Muscle layer of duodenum (tissue), 2 donors: ENCODE results near the gene SGPL1.

ENCODE experiments used
- H3K27ac ChIP-seq: one replicate; pipeline ENCODE4 v1.7.0; 2013; ENCODE audit warnings: mild to moderate bottlenecking, low read length
- H3K27me3 ChIP-seq: one replicate; pipeline ENCODE4 v1.7.0; 2013; ENCODE audit warnings: low read depth, mild to moderate bottlenecking, control low read depth, low read length
- H3K36me3 ChIP-seq, 2 donors: one replicate each; pipeline ENCODE4 v1.7.0; 2013; ENCODE audit warnings: low read length in 2 of 2, control low read depth in 1 of 2, mild to moderate bottlenecking in 1 of 2; ENCODE audit not compliant: insufficient read depth in 2 of 2, control insufficient read depth in 1 of 2
- H3K4me1 ChIP-seq, 2 donors: one replicate each; pipeline ENCODE4 v1.7.0; 2013; ENCODE audit warnings: low read length in 2 of 2, mild to moderate bottlenecking in 2 of 2, control low read depth in 1 of 2, moderate library complexity in 1 of 2; ENCODE audit not compliant: insufficient read depth in 2 of 2, control insufficient read depth in 1 of 2
- H3K4me3 ChIP-seq, 2 donors: one replicate each; pipeline ENCODE4 v1.7.0; 2013; ENCODE audit warnings: low read length in 2 of 2, low read depth in 1 of 2, mild to moderate bottlenecking in 1 of 2
- H3K9me3 ChIP-seq, 2 donors: one replicate each; pipeline ENCODE4 v1.7.0; 2013; ENCODE audit warnings: low read length in 2 of 2, control low read depth in 1 of 2, mild to moderate bottlenecking in 1 of 2; ENCODE audit not compliant: control insufficient read depth in 1 of 2
- donor health status: healthy.

Gene SGPL1

GRCh38 chr10:70834021-70834420, 18.3 kb downstream of the SGPL1 start:
- H3K4me3 ChIP-seq, result no peak overlapping the region
- no peaks in the 10 kb centered on the region for H3K27me3 ChIP-seq
- no peak overlapping the region for H3K27ac ChIP-seq
- no peaks in the 10 kb centered on the region for H3K4me1 ChIP-seq
- H3K36me3 ChIP-seq, result peaks cover 0 to 5% of the 10 kb centered on the region in 2 donors
- no peaks in the 10 kb centered on the region for H3K9me3 ChIP-seq

GRCh38 chr10:70834441-70835151, 18.8 kb downstream of the SGPL1 start:
- Histone ChIP-seq H3K4me3 (no peak overlapping the region), H3K27me3 (no peaks in the 10 kb centered on the region), H3K9me3 (no peaks in the 10 kb centered on the region), H3K36me3 (peaks cover 0 to 5% of the 10 kb centered on the region in 2 donors), H3K4me1 (no peaks in the 10 kb centered on the region), H3K27ac (no peak overlapping the region)

GRCh38 chr10:70836319-70836718, 20.6 kb downstream of the SGPL1 start:
- Histone ChIP-seq H3K4me1 (no peaks in the 10 kb centered on the region), H3K9me3 (no peaks in the 10 kb centered on the region), H3K36me3 (peaks cover 0 to 10% of the 10 kb centered on the region in 2 donors), H3K27me3 (no peaks in the 10 kb centered on the region), H3K4me3 (no peak overlapping the region), H3K27ac (no peak overlapping the region)

GRCh38 chr10:70837660-70838059, 21.9 kb downstream of the SGPL1 start:
- Histone ChIP-seq H3K27ac (no peak overlapping the region), H3K9me3 (no peaks in the 10 kb centered on the region), H3K4me1 (no peaks in the 10 kb centered on the region)

GRCh38 chr10:70838270-70838805, 22.6 kb downstream of the SGPL1 start:
- no peaks in the 10 kb centered on the region for H3K27me3 ChIP-seq
- H3K27ac ChIP-seq, result no peak overlapping the region
- H3K9me3 ChIP-seq, result no peaks in the 10 kb centered on the region
- peaks cover 0 to 10% of the 10 kb centered on the region in 2 donors for H3K36me3 ChIP-seq
- no peaks in the 10 kb centered on the region for H3K4me1 ChIP-seq
- H3K4me3 ChIP-seq, result no peak overlapping the region

More at GRCh38 chr10:70837660-70838059, 21.9 kb downstream of the SGPL1 start:
- peaks cover 0 to 10% of the 10 kb centered on the region in 2 donors for H3K36me3 ChIP-seq
- no peak overlapping the region for H3K4me3 ChIP-seq
- H3K27me3 ChIP-seq, result no peaks in the 10 kb centered on the region

GRCh38 chr10:70840836-70841235, 25.1 kb downstream of the SGPL1 start:
- Histone ChIP-seq H3K27me3 (no peaks in the 10 kb centered on the region), H3K27ac (no peak overlapping the region), H3K4me3 (no peak overlapping the region), H3K36me3 (peaks cover 8 to 12% of the 10 kb centered on the region in 2 donors), H3K9me3 (no peaks in the 10 kb centered on the region), H3K4me1 (peaks cover 0 to 7% of the 10 kb centered on the region in 2 donors)

GRCh38 chr10:70843333-70843732, 27.6 kb downstream of the SGPL1 start:
- Histone ChIP-seq H3K9me3 (no peaks in the 10 kb centered on the region), H3K36me3 (peaks cover 10% of the 10 kb centered on the region in 2 donors), H3K4me1 (peaks cover 0 to 13% of the 10 kb centered on the region in 2 donors), H3K27me3 (no peaks in the 10 kb centered on the region), H3K4me3 (no peak overlapping the region), H3K27ac (no peak overlapping the region)

GRCh38 chr10:70843776-70844489, 28.2 kb downstream of the SGPL1 start:
- H3K27ac ChIP-seq, result no peak overlapping the region
- H3K36me3 ChIP-seq, result peaks cover 10% of the 10 kb centered on the region in 2 donors
- no peak overlapping the region for H3K4me3 ChIP-seq
- H3K9me3 ChIP-seq, result no peaks in the 10 kb centered on the region
- peaks cover 0 to 13% of the 10 kb centered on the region in 2 donors for H3K4me1 ChIP-seq
- H3K27me3 ChIP-seq, result no peaks in the 10 kb centered on the region

- Histone ChIP-seq H3K4me3 (no peak overlapping the region), H3K36me3 (peaks cover 6 to 17% of the 10 kb centered on the region in 2 donors)
Observed at GRCh38 chr10:70845256-70845655, 29.5 kb downstream of the SGPL1 start.

GRCh38 chr10:70845816-70846215, 30.1 kb downstream of the SGPL1 start:
- Histone ChIP-seq H3K36me3 (peaks cover 5 to 17% of the 10 kb centered on the region in 2 donors), H3K9me3 (no peaks in the 10 kb centered on the region), H3K27ac (no peak overlapping the region), H3K4me1 (peaks cover 0 to 13% of the 10 kb centered on the region in 2 donors), H3K27me3 (no peaks in the 10 kb centered on the region), H3K4me3 (no peak overlapping the region)

More at GRCh38 chr10:70845256-70845655, 29.5 kb downstream of the SGPL1 start:
- H3K4me1 ChIP-seq, result peaks cover 0 to 13% of the 10 kb centered on the region in 2 donors
- H3K27ac ChIP-seq, result no peak overlapping the region
- H3K9me3 ChIP-seq, result no peaks in the 10 kb centered on the region
- no peaks in the 10 kb centered on the region for H3K27me3 ChIP-seq

GRCh38 chr10:70846795-70847194, 31.0 kb downstream of the SGPL1 start:
- H3K27me3 ChIP-seq, result no peaks in the 10 kb centered on the region
- no peak overlapping the region for H3K27ac ChIP-seq
- no peak overlapping the region for H3K4me3 ChIP-seq
- peaks cover 0 to 13% of the 10 kb centered on the region in 2 donors for H3K4me1 ChIP-seq
- H3K9me3 ChIP-seq, result no peaks in the 10 kb centered on the region
- H3K36me3 ChIP-seq, result peaks cover 6 to 24% of the 10 kb centered on the region in 2 donors
